GM18511 (cell line): Measurements from ENCODE around the gene HRAS.

Source experiments
- ATAC-seq: cut with Tn5 transposase; IDR thresholded peaks from one replicate; pipeline ENCODE4 v1.9.1; 2021; ENCODE audit warnings: mild to moderate bottlenecking, moderate library complexity; ENCODE audit not compliant: unreplicated experiment

HRAS gene

DNA sequence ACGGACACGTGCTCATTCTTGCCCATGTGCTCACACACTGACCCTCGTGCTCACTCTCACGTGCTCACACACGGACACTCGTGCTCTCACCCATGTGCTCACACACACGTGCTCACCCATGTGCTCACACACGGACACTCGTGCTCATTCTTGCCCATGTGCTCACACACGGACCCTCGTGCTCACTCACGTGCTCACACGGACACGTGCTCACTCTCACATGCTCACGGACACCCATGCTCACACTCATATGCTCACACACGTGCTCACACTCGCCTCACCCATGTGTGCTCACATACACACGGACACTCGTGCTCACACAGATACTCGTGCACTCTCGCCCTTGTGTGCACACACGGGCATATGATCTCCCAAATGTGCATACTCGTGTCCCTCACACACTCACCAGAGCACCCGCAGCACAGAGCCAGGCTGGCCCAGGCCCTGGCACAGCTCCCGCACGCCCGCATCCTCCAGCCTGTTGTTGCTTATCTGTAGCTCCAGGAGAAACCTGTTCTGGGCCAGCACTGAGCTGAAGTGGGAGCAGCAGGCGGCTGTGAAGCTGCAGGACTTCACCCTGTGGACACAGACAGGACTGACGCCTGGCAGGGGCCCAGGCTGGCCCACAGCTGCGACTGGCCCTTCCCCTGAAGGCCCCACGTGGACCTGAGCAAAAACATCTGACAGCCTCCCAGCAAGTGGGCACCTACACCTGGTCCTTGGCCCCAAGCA lies 37.6 kb downstream of the HRAS start:
- no peak for ATAC-seq

- no peak for ATAC-seq
Observed at GRCh38 chr11:496834-497564, 38.4 kb downstream of the HRAS start.

- ATAC-seq: no peak
Observed at GRCh38 chr11:495537-495931, 39.8 kb downstream of the HRAS start.

- ATAC-seq: no peak
Observed at GRCh38 chr11:494761-495536, 40.4 kb downstream of the HRAS start.

GRCh38 chr11:492427-493226 lies 42.7 kb downstream of the HRAS start:
- ATAC-seq: no peak

- ATAC-seq: no peak
Observed at GRCh38 chr11:491358-491757, 44.0 kb downstream of the HRAS start.

DNA sequence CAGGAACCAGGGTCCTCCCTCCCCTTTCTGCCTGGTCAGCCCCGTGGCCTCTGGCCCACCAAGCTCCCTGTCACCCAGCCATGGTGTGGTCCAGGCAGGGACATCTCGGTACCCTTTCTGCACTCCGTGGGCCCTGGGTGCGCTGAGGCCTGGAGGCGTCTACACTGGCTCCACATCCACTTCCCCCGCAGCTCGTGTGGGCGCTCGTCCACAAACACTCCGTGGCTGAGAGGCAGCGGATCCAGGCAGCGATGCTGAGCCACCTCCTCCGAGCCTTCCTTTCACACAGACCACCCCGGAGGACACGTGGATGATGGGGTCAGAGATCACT lies 44.5 kb downstream of the HRAS start:
- ATAC-seq: no peak

DNA sequence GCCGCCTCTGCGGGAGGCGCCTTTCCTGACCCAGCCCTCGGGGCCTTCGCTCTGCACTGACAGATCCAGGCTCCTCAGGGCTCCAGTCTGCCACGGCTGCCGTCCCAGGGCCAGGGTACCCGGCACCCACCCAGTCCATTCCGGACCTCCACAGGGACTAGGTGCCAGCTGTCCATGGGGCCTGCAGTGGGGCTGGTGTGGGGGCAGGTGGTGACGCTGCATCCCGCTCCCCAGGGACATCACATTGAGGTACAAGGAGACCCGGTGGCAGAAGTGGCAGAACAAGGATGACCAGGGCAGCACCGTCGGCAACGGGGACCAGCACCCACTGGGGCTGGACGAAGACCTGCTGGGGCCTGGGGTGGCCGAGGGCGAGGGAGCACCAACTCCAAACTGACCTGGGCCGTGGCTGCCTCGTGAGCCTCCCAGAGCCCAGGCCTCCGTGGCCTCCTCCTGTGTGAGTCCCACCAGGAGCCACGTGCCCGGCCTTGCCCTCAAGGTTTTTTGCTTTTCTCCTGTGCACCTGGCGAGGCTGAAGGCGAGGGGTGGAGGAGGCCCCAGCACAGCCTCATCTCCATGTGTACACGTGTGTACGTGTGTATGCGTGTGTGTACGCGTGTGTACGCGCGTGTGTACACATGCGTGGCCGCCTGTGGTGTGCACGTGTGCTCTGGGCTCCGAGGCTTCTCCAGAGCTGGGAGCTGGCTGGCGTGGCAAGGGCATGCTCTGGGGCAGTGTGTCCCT lies 45.0 kb downstream of the HRAS start:
- no peak for ATAC-seq

DNA sequence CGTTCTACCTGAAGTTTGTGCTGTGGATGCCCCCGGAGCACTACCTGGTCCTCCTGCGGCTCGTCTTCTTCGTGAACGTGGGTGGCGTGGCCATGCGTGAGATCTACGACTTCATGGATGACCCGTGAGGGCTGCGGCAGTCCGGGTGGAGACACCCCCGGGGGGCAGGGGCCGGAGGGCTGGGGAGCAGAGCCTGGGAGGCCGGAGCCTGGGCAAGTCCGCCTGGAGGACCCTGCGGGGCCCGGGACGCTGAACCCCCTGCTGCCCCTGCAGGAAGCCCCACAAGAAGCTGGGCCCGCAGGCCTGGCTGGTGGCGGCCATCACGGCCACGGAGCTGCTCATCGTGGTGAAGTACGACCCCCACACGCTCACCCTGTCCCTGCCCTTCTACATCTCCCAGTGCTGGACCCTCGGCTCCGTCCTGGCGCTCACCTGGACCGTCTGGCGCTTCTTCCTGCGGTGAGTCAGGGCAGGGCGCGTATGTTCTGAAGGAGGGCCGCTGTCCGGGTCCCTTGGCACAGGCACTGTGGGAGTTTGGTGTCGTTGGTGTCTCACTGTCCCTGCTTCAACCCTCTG lies 45.7 kb downstream of the HRAS start:
- no peak for ATAC-seq

DNA sequence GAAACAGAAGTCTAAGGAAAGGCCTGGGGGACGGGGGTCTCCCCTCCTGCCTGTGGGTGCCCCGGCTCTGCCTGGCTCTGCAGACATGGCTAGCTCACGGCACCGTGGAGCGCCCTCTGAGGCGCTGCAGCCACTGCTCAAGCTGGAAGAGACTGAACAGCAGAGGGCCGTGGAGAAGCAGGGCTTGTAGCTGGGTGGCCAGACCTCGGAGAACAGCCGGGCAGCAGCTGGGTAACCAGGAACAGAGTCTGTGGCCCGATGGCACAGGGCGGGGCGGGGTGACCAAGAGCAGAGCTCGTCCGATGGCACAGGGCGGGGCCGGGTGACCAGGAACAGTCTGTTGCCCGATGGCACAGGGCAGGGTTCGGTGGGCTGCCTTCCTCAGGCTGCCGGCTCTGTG lies 46.4 kb downstream of the HRAS start:
- ATAC-seq: no peak

GRCh38 chr11:488579-488978 lies 46.8 kb downstream of the HRAS start:
- ATAC-seq: no peak

DNA sequence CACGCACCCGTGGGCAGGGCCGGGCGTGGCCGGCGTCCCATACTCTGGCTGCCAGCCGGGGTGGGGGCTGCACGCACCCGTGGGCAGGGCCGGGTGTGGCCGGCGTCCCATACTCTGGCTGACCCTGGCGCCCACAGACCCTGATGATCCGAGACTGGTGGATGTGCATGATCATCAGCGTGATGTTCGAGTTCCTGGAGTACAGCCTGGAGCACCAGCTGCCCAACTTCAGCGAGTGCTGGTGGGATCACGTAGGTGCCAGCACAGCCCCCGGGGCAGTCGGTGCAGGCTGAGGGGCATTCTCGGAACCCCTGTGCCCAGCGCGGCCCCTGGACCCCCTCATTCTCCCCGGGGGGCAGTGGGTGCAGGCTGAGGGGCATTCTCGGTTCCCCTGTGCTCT lies 47.3 kb downstream of the HRAS start:
- no peak for ATAC-seq

DNA sequence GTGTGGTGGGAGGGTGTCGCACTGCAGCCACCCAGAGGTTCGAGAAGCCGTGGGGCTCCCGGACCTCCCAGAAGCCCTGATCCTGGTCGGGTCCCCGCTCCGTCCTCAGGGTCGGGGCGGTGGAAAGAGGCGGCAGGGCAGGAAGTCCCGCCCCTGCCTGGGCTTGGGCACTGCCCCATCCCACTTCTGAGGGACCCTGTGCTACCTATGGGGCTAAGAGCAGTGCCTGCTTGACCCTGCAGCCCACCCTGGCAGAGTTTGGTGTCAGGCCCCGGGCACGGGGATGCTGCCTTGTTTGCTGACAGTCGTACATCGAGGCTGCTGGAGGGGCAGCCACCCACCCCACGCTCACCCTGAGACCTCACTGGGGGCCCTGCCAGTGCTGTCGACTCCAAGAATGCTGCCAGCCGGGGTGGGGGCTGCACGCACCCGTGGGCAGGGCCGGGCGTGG lies 47.8 kb downstream of the HRAS start:
- no peak for ATAC-seq

DNA sequence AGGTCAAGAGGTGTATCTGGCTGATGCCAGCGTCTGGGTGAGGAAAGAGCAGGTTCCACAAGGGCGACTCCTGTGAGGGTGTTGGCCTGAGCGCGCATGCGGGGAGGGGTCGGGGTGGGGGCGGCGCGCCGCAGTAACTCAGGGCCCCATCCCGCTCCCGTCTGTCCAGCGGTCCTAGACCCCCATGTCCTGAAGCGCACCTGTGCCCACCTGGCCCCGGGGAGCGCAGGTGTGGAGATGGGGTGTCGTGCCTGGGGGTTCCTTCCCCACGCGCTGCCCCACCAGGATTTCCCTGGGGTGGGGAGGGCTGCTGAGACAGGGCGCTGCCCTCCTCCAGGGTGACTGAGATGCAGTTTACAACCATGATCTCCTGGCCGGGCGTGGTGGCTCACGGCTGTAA lies 49.2 kb downstream of the HRAS start:
- ATAC-seq: no peak

DNA sequence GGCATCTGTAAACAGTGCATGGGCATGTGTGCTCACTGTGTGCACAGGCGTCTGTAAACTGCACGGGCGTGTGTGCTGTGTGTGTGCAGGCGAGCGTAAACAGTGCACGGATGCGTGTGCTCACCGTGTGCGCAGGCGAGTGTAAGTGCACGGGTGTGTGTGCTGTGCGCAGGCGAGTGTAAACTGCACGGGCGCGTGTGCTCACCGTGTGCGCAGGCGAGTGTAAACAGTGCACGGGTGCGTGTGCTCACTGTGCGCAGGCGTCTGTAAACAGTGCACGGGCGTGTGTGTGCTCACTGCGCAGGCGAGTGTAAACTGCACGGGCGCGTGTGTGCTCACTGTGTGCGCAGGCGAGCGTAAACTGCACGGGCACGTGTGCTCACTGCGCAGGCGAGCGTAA lies 50.8 kb downstream of the HRAS start:
- no peak for ATAC-seq
